Bone marrow (tissue), 2 donors: ENCODE data around the gene ANKRD66.

ENCODE experiments used
- DNase-seq, 2 donors: peaks; one replicate each; lab custom pipeline; 2025; lab: John Stamatoyannopoulos, UW

The ANKRD66 gene

DNA sequence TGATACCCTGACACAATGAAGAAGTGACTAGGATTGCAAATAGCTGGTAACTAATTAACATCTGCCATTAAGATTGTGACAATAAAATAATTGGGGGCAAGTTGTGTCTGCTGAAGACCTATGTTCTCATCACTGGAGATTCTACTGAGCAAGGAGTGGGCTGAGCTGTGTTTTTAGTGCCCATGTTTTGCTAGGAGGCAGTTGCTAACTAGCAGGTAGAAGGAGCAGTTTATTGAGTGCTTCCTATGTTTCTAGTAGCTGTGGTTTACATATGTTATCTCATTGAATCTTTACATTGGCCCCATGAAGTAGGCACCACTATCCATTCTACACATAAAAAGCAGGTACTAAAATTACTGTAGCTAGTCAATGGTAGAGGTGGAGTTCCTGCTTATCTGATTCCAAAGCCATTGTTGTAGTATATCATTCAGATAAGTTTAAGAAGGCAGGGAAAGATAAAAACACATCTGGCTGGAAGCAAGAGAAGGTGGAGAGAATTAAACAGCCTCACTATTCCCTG is 43.7 kb downstream of the ANKRD66 start:
- no peak for DNase-seq

DNA sequence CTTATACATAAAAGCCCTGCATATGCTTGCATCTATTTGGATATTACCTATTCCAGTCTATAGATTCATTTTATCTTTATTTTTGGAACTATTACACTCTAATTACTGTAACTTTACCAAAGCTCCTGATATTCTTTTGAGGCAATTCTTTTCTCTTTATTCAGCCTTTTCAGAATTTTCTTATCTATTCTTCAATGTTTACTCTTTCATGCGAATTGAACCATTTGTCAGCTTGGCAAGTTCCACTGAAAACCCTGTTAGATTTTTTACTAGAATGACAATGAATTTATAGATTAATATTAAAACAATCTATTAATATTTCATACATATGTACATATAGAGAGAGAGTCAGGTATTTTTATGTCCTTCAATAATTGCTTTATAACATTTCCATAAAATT is 45.9 kb downstream of the ANKRD66 start:
- no peak for DNase-seq

- no peak for DNase-seq
These were observed 46.4 kb downstream of the ANKRD66 start, which contains the start of gene MEP1A for GRCh38 chr6:46793138-46793537. TSS of gene MEP1A (plus strand) at chr6:46793389. CDS start at chr6:46793399, 10 bp downstream.

GRCh38 chr6:46794068-46794467 is 47.3 kb downstream of the ANKRD66 start:
- no peak for DNase-seq

DNA sequence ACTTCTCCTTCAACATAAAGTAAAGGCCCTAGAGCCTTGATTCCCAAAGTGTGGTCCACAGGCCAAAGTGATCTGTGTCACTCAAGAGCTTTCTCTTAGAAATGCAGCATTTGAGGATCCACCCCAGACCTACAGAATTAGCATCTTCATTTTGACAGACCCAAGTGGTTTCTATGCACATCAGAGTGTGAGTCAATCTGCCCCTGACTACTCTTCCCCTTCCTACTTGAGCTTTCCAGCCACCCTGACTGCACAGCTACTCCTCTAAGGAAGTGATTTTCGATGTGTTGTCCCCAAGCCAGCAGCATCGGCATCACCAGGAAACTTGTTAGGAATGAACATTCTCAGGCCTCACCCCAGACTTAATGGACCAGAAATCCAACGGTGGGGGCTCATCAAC is 49.1 kb downstream of the ANKRD66 start:
- no peak for DNase-seq

GRCh38 chr6:46796848-46797580 is 50.3 kb downstream of the ANKRD66 start:
- no peak for DNase-seq

DNA sequence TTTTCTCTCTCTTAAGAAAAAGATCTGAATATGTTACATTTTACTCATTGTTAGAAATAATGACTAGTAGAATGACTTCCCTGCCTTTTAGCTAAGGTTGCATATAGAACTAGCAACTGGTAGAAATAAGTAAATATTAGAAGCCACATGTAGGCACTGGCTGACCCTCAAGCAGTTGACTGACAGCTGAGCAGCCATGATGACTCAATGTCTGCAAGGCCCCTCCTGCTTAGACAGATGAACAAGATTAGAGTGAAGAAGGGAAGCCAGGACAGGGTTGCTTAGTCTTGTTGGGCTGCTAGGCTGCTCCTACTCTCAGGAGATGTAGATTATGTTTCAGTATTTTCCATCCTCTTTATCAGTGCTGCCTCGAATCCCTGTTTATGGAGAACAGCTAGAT is 52.9 kb downstream of the ANKRD66 start:
- no peak for DNase-seq

GRCh38 chr6:46808806-46809205 is 62.1 kb downstream of the ANKRD66 start:
- no peak for DNase-seq
